ENCODE data around the gene PCID2.
"Not testable (repeated sequence)": the region's sequence is repeated elsewhere in the genome, so short reads cannot be mapped to it uniquely, and the experiment has no call there.

PCID2 gene

DNA sequence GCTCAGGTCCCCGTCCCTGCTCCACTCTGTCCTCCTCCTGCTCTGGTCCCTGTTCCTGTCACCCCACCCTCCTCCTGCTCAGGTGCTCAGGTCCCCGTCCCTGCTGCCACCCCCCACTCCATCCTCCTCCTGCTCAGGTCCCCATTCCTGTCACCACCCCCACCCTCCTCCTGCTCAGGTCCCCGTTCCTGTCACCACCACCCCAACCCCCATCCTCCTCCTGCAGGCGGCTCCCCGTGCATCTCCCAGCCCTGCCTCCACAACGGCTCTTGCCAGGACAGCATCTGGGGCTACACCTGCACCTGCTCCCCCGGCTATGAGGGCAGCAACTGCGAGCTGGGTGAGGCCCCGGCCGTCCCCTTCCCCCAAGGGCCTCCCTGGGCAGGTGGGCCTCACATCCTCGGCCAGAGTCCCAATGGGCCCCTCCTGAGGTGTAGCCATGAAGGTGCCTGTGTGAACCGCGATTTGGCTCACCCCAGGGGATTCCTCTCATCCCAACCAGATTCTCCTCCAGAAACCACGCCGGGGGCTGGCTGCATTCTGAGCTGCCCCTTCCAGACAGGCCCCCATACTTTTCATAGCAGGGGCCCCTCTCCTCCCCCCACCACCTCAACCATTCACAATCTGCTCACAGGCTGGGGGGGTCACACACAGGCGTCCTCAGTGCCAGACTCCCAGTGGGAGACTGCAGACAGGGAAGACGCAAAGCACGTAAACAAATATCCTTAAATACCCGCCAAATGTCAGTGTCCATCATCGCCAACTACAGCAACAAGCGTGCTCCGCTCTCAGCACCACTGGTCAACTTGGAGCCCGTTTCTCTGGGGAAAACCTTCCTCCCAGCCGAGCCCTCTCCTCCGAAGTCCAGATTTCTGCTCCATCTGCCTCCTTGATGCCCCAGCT lies 45.4 kb downstream of the PCID2 start:
- no peak overlapping the region for H3K27ac ChIP-seq
- TF ChIP-seq ZFX (IDR thresholded peaks at IDR 0.05; ENCODE audit: borderline replicate concordance), result no peak
- TF ChIP-seq, protein P1, sequence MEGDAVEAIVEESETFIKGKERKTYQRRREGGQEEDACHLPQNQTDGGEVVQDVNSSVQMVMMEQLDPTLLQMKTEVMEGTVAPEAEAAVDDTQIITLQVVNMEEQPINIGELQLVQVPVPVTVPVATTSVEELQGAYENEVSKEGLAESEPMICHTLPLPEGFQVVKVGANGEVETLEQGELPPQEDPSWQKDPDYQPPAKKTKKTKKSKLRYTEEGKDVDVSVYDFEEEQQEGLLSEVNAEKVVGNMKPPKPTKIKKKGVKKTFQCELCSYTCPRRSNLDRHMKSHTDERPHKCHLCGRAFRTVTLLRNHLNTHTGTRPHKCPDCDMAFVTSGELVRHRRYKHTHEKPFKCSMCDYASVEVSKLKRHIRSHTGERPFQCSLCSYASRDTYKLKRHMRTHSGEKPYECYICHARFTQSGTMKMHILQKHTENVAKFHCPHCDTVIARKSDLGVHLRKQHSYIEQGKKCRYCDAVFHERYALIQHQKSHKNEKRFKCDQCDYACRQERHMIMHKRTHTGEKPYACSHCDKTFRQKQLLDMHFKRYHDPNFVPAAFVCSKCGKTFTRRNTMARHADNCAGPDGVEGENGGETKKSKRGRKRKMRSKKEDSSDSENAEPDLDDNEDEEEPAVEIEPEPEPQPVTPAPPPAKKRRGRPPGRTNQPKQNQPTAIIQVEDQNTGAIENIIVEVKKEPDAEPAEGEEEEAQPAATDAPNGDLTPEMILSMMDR (IDR thresholded peaks at IDR 0.05), result no peak

DNA sequence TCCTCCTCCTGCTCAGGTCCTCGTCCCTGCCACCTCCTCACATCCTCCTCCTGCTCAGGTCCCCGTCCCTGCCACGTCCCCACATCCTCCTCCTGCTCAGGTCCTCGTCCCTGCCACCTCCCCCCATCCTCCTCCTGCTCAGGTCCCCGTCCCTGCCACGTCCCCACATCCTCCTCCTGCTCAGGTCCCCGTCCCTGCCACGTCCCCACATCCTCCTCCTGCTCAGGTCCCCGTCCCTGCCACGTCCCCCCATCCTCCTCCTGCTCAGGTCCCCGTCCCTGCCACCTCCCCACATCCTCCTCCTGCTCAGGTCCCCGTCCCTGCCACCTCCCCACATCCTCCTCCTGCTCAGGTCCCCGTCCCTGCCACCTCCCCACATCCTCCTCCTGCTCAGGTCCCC lies 46.5 kb downstream of the PCID2 start:
- not testable (repeated sequence) for H3K27ac ChIP-seq

DNA sequence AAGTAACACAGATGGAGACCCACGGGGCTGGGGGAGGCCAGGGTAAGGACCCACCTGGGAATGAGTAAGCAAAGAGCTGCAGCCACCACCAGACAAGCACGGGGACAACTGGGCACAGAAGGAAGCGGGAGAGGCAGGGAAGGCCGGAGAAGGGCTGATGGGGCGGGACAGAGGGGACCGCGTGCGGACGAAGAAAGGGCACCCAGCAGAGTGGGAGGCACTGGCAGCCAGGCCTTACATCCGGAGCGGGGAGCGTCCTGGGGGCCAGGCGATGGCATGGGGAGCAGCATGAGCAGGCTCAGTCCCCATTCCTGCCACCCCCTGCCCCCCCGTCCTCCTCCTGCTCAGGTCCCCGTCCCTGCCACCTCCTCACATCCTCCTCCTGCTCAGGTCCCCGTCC lies 47.0 kb downstream of the PCID2 start:
- no peak overlapping the region for H3K27ac ChIP-seq
- TF ChIP-seq, protein P1 (IDR thresholded peaks at IDR 0.05), result no peak
- TF ChIP-seq ZFX (IDR thresholded peaks at IDR 0.05; ENCODE audit: borderline replicate concordance), result no peak

DNA sequence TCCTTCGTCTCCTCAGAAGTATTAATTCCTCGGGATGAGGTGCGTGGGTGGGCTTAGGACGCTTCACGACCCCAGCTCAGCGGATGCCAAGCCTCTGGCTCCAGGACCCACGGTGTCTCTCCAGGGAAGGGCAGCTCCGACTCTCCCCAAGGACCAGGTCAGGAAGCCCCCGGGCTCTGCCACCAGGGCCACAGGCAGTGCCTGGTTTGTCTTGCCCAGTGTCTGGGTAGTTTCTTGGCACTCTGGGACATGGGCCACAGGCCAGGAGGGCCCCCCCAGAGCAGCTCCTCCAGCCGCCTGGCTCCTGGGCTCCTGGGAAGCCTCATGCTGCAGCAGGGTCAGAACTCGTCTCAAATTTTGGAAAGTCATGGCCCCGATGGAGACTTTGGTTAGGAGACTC lies 47.5 kb downstream of the PCID2 start:
- TF ChIP-seq, protein P1 (IDR thresholded peaks at IDR 0.05), result no peak
- TF ChIP-seq ZFX (IDR thresholded peaks at IDR 0.05; ENCODE audit: borderline replicate concordance), result no peak
- no peak overlapping the region for H3K27ac ChIP-seq

DNA sequence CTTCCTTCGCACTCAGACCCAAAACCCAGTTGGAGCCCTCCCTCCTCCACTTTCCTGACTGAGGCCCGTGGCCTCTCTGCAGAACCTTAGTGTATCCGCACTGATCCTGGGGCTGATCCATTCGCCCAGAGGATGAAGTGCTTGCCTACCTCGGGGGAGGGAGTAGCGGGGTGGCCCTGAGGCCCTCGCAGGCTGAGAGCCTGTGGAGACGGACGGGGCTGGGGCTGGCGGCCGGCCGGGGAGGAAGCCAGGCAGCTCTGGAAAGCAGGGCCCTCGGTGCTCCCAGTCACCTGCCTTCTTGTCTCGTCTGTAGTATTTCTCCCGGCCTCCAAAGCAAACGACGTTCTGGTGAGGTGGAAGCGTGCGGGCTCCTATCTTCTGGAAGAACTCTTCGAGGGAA lies 48.8 kb downstream of the PCID2 start:
- TF ChIP-seq, protein P1 (IDR thresholded peaks at IDR 0.05), result no peak
- H3K27ac ChIP-seq, result no peak overlapping the region

DNA sequence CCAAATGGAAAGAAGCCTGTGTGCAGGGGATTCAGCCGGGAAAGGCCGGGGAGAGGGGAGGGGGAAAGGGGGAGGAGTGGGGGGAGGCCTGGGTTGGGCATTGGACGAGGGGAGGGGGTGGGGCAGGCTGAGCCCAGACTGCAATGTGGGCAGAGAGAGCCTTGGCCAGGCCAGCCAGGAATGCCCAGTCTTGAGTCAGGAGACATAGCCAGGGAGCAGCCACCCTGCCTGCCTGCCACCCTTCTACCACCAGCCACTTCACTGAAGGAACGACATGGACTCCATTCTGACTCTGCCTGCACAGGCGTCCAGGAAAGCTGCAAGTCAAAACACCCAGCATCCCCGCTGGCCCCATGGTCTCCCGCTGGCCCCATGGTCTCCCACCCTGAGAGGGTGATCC lies 49.5 kb downstream of the PCID2 start:
- no peak for TF ChIP-seq ZFX (IDR thresholded peaks at IDR 0.05; ENCODE audit: borderline replicate concordance)
- TF ChIP-seq, protein P1 (IDR thresholded peaks at IDR 0.05), result no peak

DNA sequence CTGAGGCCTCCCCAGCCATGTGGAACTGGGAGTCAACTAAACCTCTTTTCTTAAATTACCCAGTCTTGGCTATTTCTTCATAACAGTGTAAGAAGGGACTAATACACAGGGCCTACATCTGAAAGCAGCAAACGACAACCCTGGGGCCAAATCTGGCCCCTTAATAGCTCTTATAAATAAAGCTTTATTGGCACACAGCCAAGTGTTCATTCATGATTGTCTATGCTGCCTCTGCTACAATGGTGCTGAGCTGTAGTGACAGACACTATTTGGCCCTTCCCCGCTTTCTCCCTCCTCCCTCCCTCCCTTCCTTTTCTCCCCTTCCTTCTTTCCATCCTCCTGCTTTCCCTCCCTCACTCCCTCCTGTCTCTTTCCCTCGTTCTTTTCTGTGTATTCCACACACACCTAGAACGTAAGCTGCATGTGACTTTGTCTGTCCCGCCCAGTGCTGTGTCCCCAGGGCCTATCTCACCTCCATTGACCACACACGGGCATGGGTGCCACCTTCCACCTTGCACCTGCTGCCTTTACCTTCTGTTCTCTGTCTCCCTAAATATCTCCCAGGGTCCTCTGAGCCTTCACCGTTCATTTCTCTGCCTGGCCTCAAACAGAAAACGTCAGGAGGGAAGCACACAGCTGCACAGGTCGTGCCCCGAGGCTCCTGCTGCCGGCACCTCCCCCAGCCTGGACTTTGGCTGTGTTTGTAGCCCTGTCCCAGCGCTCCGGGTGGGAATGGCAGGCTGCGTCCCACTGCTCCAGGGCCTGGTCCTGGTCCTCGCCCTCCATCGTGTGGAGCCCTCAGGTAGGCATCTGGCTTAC lies 50.3 kb downstream of the PCID2 start, which contains the start of gene PROZ:
Gene PROZ (plus strand): TSS at position 720 of the 819 bp plus-strand sequence. CDS start 13 bp downstream, at position 733.
- TF ChIP-seq ZFX (IDR thresholded peaks at IDR 0.05; ENCODE audit: borderline replicate concordance), result no peak
- no peak within 1 kb of the TSS for H3K27ac ChIP-seq

More for the DNA sequence above, 49.5 kb downstream of the PCID2 start:
- H3K27ac ChIP-seq, result no peak overlapping the region

Data from 22Rv1 (cell line).